Spleen (tissue), 11 donors: ENCODE results near the gene RYR2. TPM values are rescaled to one million over a fixed set of nuclear protein-coding genes. Genes with fewer than 3 reads are reported as not detected.

Experiments used
- DNase-seq: peaks from one replicate; pipeline ENCODE4 v3.0.0-alpha.2; 2020
- H3K27ac ChIP-seq, 8 donors: fragments of 200-600 bp; sonication (generic) in 7 of 8; 1 replicate in 4 of 8; 2 replicates in 4 of 8; pipeline versions ENCODE4 v1.5.0 to v1.8.0; 2016 to 2021; ENCODE audit warnings: inconsistent platforms in 4 of 8, mild to moderate bottlenecking in 4 of 8, moderate library complexity in 1 of 8
- H3K27me3 ChIP-seq, 7 donors: fragments of 200-600 bp; sonication (generic) in 6 of 7; replicated peaks in 1 of 7; 1 replicate in 4 of 7; 2 replicates in 3 of 7; pipeline versions ENCODE4 v1.5.0 to v1.8.0; 2016 to 2021; ENCODE audit warnings: inconsistent platforms in 3 of 7, mild to moderate bottlenecking in 1 of 7
- H3K36me3 ChIP-seq, 6 donors: fragments of 200-600 bp; sonication (generic) in 5 of 6; 1 replicate in 4 of 6; 2 replicates in 2 of 6; pipeline versions ENCODE4 v1.5.0 to v1.8.0; 2016 to 2021; ENCODE audit warnings: inconsistent platforms in 2 of 6
- H3K4me1 ChIP-seq, 6 donors: fragments of 200-600 bp; sonication (generic) in 5 of 6; 1 replicate in 3 of 6; 2 replicates in 3 of 6; pipeline versions ENCODE4 v1.5.0 to v1.8.0; 2016 to 2021; ENCODE audit warnings: inconsistent platforms in 3 of 6
- H3K4me3 ChIP-seq, 8 donors: fragments of 200-600 bp; sonication (generic) in 7 of 8; 1 replicate in 4 of 8; 2 replicates in 4 of 8; pipeline versions ENCODE4 v1.5.0 to v1.8.0; 2016 to 2021; ENCODE audit warnings: inconsistent platforms in 4 of 8, mild to moderate bottlenecking in 4 of 8, moderate library complexity in 2 of 8
- H3K9me3 ChIP-seq, 8 donors: fragments of 200-600 bp; sonication (generic) in 7 of 8; 1 replicate in 4 of 8; 2 replicates in 4 of 8; pipeline versions ENCODE4 v1.5.0 to v1.8.0; 2016 to 2021; ENCODE audit warnings: inconsistent platforms in 4 of 8
- CTCF ChIP-seq, 11 experiments: fragments of 200-600 bp in 7 of 11; fragments of 450-650 bp in 4 of 11; sonication (generic) in 4 of 11; IDR thresholded peaks in 8 of 11; conservative IDR thresholded peaks in 3 of 11; 1 replicate in 7 of 11; 2 replicates in 4 of 11; pipeline versions ENCODE4 v1.4.0 to v1.8.0; 2016 to 2021; ENCODE audit warnings: antibody characterized with exemption in 11 of 11, inconsistent platforms in 4 of 11, mild to moderate bottlenecking in 1 of 11
- POLR2A ChIP-seq, 3 donors: fragments of 450-650 bp; IDR thresholded peaks; one replicate each; pipeline ENCODE4 v1.5.1; 2017; ENCODE audit warnings: antibody characterized with exemption in 3 of 3, mild to moderate bottlenecking in 1 of 3
- POLR2AphosphoS5 ChIP-seq, 3 donors: sonication (generic); formaldehyde crosslinking; IDR thresholded peaks; one replicate each; pipeline ENCODE4 v1.5.1; 2017; ENCODE audit warnings: antibody characterized with exemption in 3 of 3
- WGBS, 5 donors: extraction: QIAGEN DNeasy Blood & Tissue Kit in 3 of 5; methylation state at CpG; one replicate each; pipeline versions ENCODE4 v1.1.5 to v1.1.7; 2013 to 2018; 5-methylcytosine and 5-hydroxymethylcytosine counted together
- intact Hi-C: fragments of 100-400 bp; cut with DNase I; formaldehyde crosslinking; loops from one replicate; pipeline ENCODE4 v1.15.0; 2023; ENCODE audit warnings: low total_unique reads
- polyA plus RNA-seq, 3 donors: library from polyadenylated mRNA; stranded (reverse); fragments of 200-250 nt; gene quantifications; one replicate each; pipeline ENCODE4 v1.2.1, GENCODE V29; 2013
- total RNA-seq, 7 donors: library from RNA; depleted of rRNA in 3 of 7; stranded (reverse); fragments of >200 nt in 3 of 7; fragmentation: NEBNext Ultra II Directional in 4 of 7; extraction: Animal tissue kit (Norgen Biotek cat#: 25700) in 4 of 7; gene quantifications; one replicate each; pipeline versions ENCODE4 v1.1.0 to v1.2.1, GENCODE V29; 2016 to 2021
- donor health status: healthy with polysubstance abuse.
- donor health status: DM: no; HTN: no; CAD: no; lungs with moderate emphysema.
- donor health status: DM: no; HTN: no; CAD: no.
- donor health status: Bipolar disorder and iron deficiency.
- donor health status: healthy.
- donor health status: DM: no; HTN: no; CAD: no.
- donor health status: DM: yes; HTN: yes; CAD: no.

Gene RYR2
- total and polyA plus RNA-seq, 10 donors, result 0.12 to 7.1 (median 3.7) TPM

DNA sequence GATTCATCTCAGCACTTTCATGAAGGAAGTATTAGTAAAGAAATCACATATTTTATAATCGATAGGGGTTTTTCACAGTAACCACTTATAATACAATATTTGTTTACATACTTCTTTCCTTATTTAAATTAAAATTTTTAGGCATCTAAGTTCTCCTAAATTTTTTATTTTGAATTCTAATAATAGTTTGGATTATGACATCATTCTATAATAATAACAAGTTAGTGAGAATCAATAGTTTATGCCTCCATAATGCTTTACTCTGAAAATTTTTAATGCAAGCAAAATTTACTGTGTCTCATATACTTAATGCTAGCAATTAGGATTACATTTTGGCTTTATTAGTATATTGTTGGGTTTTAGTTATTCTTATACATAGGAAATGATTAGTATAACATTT lies 596.6 kb downstream of the RYR2 start:
- DNase-seq, result no peak
- intact Hi-C loops, result no loop called here
- no peaks in the 10 kb centered on the region for H3K4me1 ChIP-seq
- peaks cover 0 to 10% (median 4%) of the 10 kb centered on the region in 8 donors for H3K9me3 ChIP-seq
- H3K4me3 ChIP-seq, result no peak overlapping the region
- no peaks in the 10 kb centered on the region for H3K27me3 ChIP-seq
- 79 to 91% (median 88%) methylated on average over 1 of the region's 1 CpG for WGBS, 5 donors
- H3K27ac ChIP-seq, result no peak overlapping the region
- TF ChIP-seq CTCF (IDR thresholded peaks at IDR 0.05 in 8 of 11, conservative IDR thresholded peaks at IDR 0.05 in 3 of 11) (no peak), POLR2AphosphoS5 (IDR thresholded peaks at IDR 0.05) (no peak), POLR2A (IDR thresholded peaks at IDR 0.05) (no peak)
- H3K36me3 ChIP-seq, result no peaks in the 10 kb centered on the region

GRCh38 chr1:237640011-237640671 lies 598.2 kb downstream of the RYR2 start:
- no peaks in the 10 kb centered on the region for H3K9me3 ChIP-seq
- TF ChIP-seq POLR2A (IDR thresholded peaks at IDR 0.05), result no peak
- TF ChIP-seq CTCF (IDR thresholded peaks at IDR 0.05 in 8 of 11, conservative IDR thresholded peaks at IDR 0.05 in 3 of 11), result no peak
- no peak for TF ChIP-seq POLR2AphosphoS5 (IDR thresholded peaks at IDR 0.05)
- no peaks in the 10 kb centered on the region for H3K36me3 ChIP-seq
- intact Hi-C loops, result no loop called here
- no peak overlapping the region for H3K4me3 ChIP-seq
- WGBS, 5 donors, result 52 to 82% (median 64%) methylated on average over 1 to 2 of the region's 2 CpGs
- no peak overlapping the region for H3K27ac ChIP-seq
- no peak for DNase-seq
- no peaks in the 10 kb centered on the region for H3K4me1 ChIP-seq
- H3K27me3 ChIP-seq, result no peaks in the 10 kb centered on the region

- Histone ChIP-seq H3K4me3 (no peak overlapping the region), H3K9me3 (no peaks in the 10 kb centered on the region), H3K36me3 (no peaks in the 10 kb centered on the region), H3K27ac (no peak overlapping the region), H3K27me3 (no peaks in the 10 kb centered on the region), H3K4me1 (no peaks in the 10 kb centered on the region)
- TF ChIP-seq POLR2A (IDR thresholded peaks at IDR 0.05), result no peak
- no peak for TF ChIP-seq CTCF (IDR thresholded peaks at IDR 0.05 in 8 of 11, conservative IDR thresholded peaks at IDR 0.05 in 3 of 11)
- TF ChIP-seq POLR2AphosphoS5 (IDR thresholded peaks at IDR 0.05), result no peak
- no peak for DNase-seq
- WGBS, 5 donors, result 66 to 73% (median 69%) methylated on average over 2 of the region's 2 CpGs
- intact Hi-C loops, result no loop called here
Measured at GRCh38 chr1:237640966-237641365, 599.0 kb downstream of the RYR2 start.

GRCh38 chr1:237650809-237651208 lies 608.8 kb downstream of the RYR2 start:
- H3K4me3 ChIP-seq, result no peak overlapping the region
- TF ChIP-seq POLR2AphosphoS5 (IDR thresholded peaks at IDR 0.05) (no peak), POLR2A (IDR thresholded peaks at IDR 0.05) (no peak), CTCF (IDR thresholded peaks at IDR 0.05 in 8 of 11, conservative IDR thresholded peaks at IDR 0.05 in 3 of 11) (no peak)
- intact Hi-C loops, result no loop called here
- H3K27ac ChIP-seq, result no peak overlapping the region
- no peak for DNase-seq
- H3K4me1 ChIP-seq, result no peaks in the 10 kb centered on the region
- no peaks in the 10 kb centered on the region for H3K27me3 ChIP-seq
- H3K36me3 ChIP-seq, result no peaks in the 10 kb centered on the region
- no peaks in the 10 kb centered on the region for H3K9me3 ChIP-seq
